GM21526 (cell line): Measurements from ENCODE around the gene ATAT1.
A peak's percentile ranks its signal among the peaks of the same experiment; 100 is the strongest.

Experiments used
- ATAC-seq: cut with Tn5 transposase; IDR thresholded peaks from one replicate; pipeline ENCODE4 v1.9.1; 2021; ENCODE audit warnings: moderate library complexity; ENCODE audit not compliant: unreplicated experiment, low FRiP score

Gene ATAT1

GRCh38 chr6:30612687-30613248 lies 13.9 kb upstream of the ATAT1 start:
- no peak for ATAC-seq

DNA sequence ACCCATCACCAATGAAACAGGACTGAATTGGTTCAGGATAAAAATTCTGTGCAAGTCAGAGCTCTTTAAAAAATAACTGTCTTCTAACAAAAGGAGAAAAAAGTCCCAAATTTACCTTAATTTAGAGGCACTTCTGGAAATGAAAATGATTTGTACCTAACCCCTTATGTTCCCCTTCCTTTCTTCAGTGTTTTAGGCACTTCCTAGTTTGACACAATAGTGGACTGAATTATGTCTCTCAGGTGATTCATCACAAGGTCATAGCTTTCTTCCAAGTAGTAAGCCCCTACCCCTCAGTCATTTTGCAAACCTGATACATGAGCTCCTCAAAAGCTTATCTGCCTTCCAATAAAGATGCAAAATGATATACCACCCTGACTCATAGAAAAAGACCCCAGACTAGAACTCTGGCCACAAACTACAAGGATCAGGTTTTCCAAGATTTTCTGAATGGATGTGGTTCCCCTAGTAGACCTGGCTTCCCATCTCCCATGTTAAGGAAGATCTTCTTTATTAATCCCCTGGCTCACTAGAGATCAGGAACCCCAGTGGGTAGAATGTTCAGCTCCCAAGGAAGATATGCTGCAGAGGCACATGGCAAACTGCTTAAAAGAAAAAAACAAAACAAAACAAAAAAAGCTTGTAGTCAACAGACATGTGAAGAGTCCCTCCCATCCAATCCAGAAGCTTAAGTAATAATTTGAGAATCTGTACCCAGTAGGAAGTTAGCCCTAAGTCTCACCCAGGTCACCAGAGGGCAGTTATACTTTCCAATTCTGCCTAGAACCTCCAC lies 13.2 kb upstream of the ATAT1 start:
- ATAC-seq, result no peak

- no peak for ATAC-seq
These were observed 12.4 kb upstream of the ATAT1 start for GRCh38 chr6:30614044-30614842.

- peak; percentile 42 for ATAC-seq
These were observed 11.8 kb upstream of the ATAT1 start for GRCh38 chr6:30614843-30615218.

DNA sequence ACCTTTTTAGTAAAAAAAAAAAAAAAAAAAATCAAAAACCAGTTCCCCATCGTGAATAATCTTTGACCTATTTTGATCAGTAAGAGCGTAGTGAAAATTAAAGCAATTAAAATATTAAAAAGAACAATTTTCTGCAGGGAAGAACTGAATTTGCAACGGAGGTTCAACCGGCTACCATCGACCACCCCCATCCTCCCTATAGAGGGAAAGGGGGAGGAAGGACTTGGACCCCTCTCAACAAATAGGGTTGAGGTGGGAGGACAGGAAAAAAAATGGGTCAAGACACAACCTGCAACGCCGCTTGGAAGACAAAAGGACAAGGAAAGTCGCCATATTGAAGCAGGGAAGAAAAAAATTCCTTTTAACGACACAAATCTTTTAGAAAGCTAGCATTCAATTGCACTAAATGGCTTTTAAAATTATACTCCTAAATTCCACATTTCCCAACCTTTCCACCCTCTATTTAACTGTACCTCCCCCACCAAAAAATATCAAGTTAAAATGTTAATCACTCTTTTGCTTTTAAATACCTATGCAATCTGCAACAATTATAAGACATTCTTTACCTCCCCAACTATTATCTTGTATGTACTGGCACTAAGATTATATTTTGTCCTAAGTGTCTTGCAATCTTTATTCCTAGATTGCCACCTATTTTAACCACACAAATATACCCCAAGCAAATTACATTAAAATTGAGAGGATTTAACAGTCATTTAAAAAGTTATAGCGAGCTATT lies 11.3 kb upstream of the ATAT1 start:
- ATAC-seq, result no peak

DNA sequence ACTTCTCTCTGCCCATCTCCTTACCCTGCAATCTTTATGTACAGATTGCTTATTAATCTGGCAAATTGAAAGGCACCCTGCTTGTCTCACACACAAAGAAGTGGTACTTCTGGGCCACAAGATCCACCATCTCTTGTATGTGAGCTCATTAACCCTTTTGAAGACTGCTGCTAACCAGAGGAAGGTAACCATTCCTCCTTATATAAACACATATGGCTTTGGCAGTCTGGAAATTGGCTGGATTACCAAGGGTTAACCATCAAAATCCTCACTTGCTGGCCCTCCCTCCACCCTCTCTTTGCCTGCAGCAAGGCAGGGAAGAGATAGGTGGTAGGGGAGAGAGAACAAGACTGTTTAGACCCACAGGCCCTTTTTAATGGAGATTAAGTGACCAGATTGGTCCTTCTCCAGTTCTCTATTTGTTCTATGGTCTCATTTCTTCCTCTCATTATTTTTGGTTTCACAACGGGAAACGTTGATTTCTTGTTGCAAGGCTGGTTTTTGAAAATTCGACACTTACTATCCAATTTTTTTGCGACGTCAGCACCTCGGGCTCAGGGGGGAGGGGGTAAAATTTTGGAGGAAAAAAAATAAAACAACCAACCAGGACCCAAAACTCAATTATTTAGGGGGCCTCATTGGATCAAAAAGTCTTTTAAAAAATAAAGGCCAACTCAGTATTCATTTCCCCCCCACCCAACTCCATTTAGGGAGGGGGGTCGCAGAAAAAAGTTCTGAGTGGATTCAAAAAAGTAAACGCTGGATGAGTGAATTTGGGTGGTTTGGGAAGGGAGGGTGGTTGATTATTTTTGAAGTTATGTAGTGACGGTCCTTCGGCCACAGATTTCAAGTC lies 10.5 kb upstream of the ATAT1 start:
- no peak for ATAC-seq

DNA sequence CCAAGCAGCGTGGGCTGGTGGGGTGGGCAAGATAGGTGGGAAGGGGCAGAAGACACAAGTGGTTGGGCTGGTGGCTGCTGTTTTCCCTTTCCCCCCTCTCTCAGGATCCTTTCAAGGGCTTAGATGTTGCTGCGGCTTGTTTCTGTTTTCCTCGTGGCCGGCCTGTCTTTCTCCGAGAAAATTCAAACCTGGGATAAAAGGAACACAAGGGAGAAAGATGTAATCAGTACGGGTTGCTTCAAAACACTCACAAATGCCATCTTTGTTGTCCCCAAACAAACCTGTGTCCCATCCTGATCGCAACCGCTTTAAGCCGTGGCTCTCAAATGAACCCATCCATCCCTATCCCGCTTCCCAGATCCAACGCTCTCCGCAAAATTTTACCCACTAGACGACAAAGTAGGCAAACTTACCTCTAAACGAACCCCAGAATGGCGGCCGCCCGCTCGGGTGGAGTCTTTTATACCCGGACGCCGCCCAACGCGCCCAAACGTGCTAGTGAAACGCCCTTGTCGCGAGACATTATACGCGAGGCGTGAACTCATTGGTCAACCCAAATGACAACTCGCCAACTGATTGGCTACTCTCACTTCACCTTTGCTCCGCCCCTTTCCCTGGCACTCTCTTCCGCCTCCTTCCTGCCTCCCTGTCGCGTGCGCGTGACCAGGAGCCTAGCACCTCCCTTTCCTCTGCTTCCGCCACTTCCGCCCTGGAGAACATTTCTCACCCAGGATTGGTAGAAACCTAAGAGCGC lies 9.7 kb upstream of the ATAT1 start, which contains the start of gene PPP1R10:
Gene PPP1R10 (minus strand): TSS at position 433 of the 754 bp plus-strand sequence. CDS start 7,299 bp downstream, outside the sequence.
- peak; percentile 65 for ATAC-seq

DNA sequence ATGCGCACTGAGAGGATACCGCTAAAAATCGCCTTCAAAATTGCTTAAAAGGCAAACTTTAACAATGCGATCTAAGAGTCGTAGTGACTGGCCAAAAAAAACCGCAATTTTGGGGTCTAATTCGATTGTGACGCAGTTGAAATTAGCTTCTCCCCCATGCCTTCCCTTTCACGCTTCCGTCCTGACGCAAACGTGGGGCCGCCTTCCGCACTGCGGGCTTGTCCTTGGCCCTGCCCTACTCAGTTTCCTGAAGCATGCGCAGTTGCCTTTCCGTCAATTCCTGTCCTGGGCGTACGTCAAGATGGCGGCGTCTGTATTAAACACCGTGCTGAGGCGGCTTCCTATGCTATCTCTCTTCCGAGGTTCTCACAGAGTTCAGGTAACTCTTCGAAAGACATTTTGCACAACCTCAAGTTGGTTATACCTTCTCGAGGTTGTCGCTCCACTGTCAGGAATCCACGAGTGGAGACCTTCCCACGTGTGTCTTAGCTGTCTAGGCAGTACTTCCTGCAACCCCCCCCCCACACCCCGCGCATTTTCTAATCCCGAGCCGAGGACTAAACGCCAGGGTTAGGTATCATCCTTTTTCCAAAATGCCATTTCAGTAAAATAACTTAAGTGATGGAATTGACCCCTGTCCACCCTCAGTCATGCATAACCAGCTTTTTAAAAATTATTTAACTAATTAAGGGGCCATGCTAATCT lies 9.0 kb upstream of the ATAT1 start, which contains the start of gene MRPS18B:
Gene MRPS18B (plus strand): TSS at position 276 of the 705 bp plus-strand sequence. CDS start 26 bp downstream, at position 302.
- peak; percentile 60 for ATAC-seq

DNA sequence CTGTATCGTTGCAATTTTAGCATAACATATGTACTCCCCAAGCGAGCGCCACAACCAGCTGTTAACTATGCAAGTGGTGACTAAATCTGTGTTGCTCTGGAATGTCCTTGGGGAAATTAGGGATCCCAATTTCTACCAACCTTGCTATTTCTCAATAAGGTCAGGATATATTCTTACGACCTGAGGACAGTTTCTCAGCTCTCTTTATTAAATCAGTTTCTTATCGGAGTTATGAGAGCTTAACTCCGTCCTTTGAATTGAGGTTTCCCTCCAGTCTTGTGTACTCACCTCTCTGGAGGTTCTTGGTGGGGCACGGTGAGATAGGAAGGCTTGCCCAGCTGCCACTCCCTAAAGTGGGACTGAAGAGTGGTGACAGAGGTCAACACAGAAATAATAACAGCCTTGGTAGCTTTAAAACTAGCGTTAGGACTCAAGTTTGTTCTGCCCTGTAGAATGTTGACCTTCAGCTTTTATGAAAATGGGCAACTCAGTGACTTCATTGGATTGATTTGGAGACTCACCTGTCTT lies 8.3 kb upstream of the ATAT1 start:
- no peak for ATAC-seq

DNA sequence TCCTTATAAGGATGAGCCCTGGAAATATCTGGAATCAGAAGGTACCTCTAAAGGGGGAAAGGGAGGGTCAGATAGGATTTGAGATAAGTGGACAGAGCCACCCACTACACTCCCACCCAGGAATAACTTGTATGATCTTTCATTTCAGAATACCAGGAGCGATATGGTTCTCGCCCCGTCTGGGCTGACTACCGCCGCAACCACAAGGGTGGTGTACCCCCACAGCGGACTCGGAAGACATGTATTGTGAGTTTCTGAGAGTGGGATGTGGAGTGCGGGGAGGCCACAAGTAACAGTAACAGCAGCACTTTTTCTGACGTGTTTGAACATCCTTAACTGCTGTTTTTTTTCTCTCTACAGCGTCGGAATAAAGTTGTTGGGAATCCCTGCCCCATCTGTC lies 7.1 kb upstream of the ATAT1 start:
- no peak for ATAC-seq

DNA sequence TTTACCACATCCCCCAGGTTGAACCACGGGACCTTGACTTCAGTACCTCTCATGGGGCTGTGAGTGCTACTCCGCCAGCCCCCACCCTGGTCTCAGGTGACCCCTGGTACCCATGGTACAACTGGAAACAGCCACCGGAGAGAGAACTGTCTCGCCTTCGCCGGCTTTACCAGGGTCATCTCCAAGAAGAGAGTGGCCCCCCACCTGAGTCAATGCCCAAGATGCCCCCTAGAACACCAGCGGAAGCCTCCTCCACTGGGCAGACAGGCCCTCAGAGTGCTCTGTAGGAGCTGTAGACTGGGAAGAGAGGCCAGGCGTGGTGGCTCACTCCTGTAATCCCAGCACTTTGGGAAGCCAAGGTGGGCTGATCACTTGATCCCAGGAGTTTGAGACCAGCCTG lies 1.2 kb upstream of the ATAT1 start:
- no peak for ATAC-seq

- ATAC-seq, result no peak
These were observed 9.2 kb downstream of the ATAT1 start for GRCh38 chr6:30635834-30636233.

GRCh38 chr6:30640481-30640880 lies 13.8 kb downstream of the ATAT1 start:
- no peak for ATAC-seq

DNA sequence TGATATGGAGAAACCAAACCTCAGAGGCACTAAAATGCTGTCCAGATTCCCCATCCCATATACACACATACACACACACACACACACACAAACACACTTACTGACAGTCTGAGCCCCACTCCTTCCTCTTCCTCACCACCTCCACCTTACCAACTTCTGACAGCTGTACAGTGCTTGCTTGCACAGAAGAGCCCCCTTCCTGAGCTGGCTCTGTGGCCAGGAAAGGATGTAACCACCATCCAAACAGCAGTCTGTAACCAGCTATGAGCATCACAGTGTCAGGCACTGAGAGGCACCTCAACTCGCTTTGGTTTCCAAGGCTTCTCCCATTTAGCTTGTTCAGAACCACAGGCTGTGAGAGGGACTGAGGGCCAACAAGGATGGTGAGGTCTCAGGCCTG lies 14.4 kb downstream of the ATAT1 start:
- no peak for ATAC-seq

GRCh38 chr6:30643656-30644055 lies 17.0 kb downstream of the ATAT1 start:
- no peak for ATAC-seq

DNA sequence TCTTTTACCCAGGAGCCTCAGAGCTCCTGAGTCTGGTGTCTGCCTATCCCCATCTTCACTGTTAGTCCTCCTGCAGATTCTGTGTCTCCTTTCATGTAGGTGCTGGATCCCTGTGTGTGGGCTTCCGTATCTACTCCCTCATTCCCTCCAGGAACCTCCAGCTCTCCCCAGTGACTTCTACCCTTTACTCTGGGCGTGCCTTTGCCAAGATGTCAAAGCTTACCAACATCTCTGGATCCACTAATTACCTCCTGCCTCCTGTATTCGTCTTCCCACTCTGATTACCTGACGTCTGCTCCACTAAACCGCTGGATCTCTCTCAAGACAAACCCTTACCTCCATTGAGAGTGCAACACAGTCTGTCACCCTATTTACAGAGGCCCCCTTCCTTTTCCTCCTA lies 18.1 kb downstream of the ATAT1 start:
- no peak for ATAC-seq

DNA sequence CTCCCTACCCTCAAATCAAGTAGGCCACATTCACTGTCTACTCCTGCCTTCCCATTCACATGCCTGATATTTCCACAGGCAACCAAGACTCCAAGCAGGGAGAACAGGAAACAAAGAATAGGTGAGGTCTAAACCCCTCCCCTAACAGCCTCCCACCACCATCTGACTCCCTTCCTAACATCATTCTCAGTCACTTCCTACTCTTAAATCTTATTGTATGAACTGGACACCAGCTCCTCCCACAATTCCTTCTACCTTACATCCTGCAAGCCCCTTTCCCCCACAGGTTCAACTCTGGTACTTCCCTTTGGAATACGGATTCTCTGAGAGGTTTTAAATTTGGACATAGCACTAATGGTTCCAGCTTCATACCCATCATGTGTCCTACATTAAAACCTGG lies 19.3 kb downstream of the ATAT1 start:
- no peak for ATAC-seq
